Choroid plexus epithelial cell (primary cell): ENCODE measurements around the gene GNG2.

Experiments
- DNase-seq: peaks from one replicate; pipeline ENCODE4 v3.0.0-alpha.2; 2010; ENCODE audit warnings: low read depth
- H3K4me3 ChIP-seq: 2 replicates; pipeline ENCODE4 v1.5.1; 2011; ENCODE audit warnings: low read depth, mild to moderate bottlenecking, control low read depth, low read length, moderate library complexity
- CTCF ChIP-seq: conservative IDR thresholded peaks from 2 replicates; pipeline ENCODE4 v1.5.1; 2011; ENCODE audit warnings: low read depth, mild to moderate bottlenecking, control low read depth, inconsistent platforms, low read length, moderate library complexity

Gene GNG2

GRCh38 chr14:52012635-52013034, 152.2 kb downstream of the GNG2 start:
- peak; percentile 29 for TF ChIP-seq CTCF
- no peak overlapping the region for H3K4me3 ChIP-seq
- DNase-seq: peak; percentile 92

- DNase-seq: no peak
- H3K4me3 ChIP-seq: no peak overlapping the region
- peak; percentile 43 for TF ChIP-seq CTCF
Observed at GRCh38 chr14:52013984-52014600, 153.7 kb downstream of the GNG2 start.

DNA sequence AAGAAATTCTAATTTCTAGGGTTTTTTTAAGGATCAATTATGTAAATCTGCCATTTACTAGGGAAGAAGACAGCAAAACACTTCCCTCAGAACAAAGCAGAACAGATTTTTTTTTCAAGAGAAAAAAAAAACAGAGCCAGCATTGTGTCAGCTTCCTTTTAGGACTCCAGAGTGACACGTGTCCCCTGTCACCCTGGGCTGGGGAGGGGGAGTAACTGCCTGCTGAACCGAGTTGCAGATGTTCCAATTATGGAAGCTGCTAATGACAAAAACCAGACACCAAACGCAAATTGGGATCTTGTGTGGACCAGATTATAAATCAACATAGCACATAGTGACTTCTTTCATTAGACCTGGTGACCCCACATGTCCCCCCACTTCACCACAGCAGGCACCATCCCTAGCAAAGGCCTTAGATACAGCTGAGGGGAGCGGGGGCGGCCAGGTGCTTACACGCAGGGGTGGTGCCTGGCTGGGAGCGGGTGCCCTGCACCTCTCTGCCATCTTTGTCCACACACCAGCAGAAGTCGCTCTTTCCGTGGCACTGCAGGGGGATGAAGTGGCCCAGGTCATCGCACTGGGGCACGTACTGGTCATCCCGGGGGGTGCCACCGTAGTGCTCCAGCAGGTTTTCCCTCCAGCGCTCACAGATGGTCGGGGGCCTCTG, 154.3 kb downstream of the GNG2 start:
- TF ChIP-seq CTCF: no peak
- DNase-seq: no peak
- H3K4me3 ChIP-seq: no peak overlapping the region

- peak; percentile 65 for DNase-seq
- peak; percentile 70 for TF ChIP-seq CTCF
- H3K4me3 ChIP-seq: no peak overlapping the region
Observed at GRCh38 chr14:52015411-52016030, 155.1 kb downstream of the GNG2 start.

DNA sequence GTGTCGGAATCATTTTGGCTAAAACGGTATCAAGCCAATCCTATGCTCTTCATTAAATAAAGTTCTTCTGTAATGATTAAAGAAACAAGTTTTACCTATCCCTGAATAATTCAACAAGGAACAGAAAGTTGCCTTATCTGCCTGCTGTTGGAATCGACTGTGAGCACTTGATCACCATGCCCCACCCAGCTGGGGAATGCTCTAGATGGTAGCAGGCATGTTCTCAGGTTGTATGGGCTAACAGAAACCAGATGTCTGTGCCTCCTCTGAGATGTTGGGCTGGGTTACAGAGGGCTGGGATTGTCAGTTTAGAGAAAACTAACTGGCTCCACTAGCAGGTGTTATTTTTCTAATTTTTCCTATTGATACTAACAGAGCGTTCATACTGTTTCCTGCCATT, 157.8 kb downstream of the GNG2 start:
- no peak for TF ChIP-seq CTCF
- peak; percentile 52 for DNase-seq
- no peak overlapping the region for H3K4me3 ChIP-seq

DNA sequence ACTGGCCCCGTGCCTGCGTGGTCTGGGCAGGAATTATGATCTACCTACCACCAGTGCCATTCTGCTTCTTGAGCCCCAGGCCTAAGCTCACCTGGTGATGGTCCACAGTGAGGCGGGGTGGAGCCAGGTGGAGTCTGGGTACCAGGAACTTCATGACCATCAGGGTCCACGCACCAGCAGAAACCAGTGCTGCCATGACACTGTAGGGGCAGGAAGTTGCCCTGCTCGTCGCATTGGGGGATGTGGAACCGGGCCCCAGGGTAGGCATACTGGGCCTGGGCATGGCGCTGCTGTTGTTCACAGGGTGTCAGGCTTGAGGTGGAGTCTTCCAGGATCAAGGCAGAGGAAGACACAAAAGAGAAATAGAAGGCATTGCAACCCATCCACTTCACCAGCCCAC, 158.6 kb downstream of the GNG2 start:
- no peak for TF ChIP-seq CTCF
- no peak for DNase-seq
- H3K4me3 ChIP-seq: no peak overlapping the region
